CD4-positive, alpha-beta T cell (primary cell): ENCODE data around the gene ELOVL5. TPM values are rescaled to one million over a fixed set of nuclear protein-coding genes. Genes with fewer than 3 reads are reported as not detected.

Experiments
- ATAC-seq: fragments of 200-7000 bp; cut with Tn5 transposase; one replicate; pipeline ENCODE4 v1.10.0; 2022; ENCODE audit warnings: mild to moderate bottlenecking; ENCODE audit not compliant: poor library complexity
- CTCF ChIA-PET: fragments of 350-600 bp; sonication (Branson Sonifier 250); formaldehyde crosslinking; loops from one replicate; lab custom pipeline; 2021; ENCODE audit warnings: antibody characterized with exemption, inconsistent platforms; lab: Charles Lee
- POLR2A ChIA-PET: fragments of 350-600 bp; sonication (Branson Sonifier 250); formaldehyde crosslinking; loops from one replicate; lab custom pipeline; 2021; ENCODE audit warnings: antibody characterized with exemption, inconsistent platforms; lab: Charles Lee
- DNase-seq, 14 experiments: peaks; one replicate each; pipeline ENCODE4 v3.0.0-alpha.2; 2013 to 2020; ENCODE audit warnings: mixed read lengths in 2 of 14
- H3K27ac ChIP-seq, 2 donors: one replicate each; pipeline versions ENCODE4 v1.5.1 to v1.7.0; 2013; ENCODE audit warnings: low read length in 2 of 2, low read depth in 1 of 2, mild to moderate bottlenecking in 1 of 2
- H3K27me3 ChIP-seq, 2 experiments: 1 replicate in 1 of 2; 2 replicates in 1 of 2; pipeline versions ENCODE4 v1.6.1 to v1.7.0; 2013; ENCODE audit warnings: low read length in 2 of 2, control low read depth in 1 of 2, mild to moderate bottlenecking in 1 of 2, moderate library complexity in 1 of 2; ENCODE audit not compliant: insufficient read depth in 2 of 2, control insufficient read depth in 1 of 2
- H3K36me3 ChIP-seq: one replicate; pipeline ENCODE4 v1.6.1; 2013; ENCODE audit warnings: low read length, control low read depth; ENCODE audit not compliant: insufficient read depth
- H3K4me1 ChIP-seq: one replicate; pipeline ENCODE4 v1.6.1; 2013; ENCODE audit warnings: low read length, control low read depth; ENCODE audit not compliant: insufficient read depth
- H3K4me3 ChIP-seq: one replicate; pipeline ENCODE4 v1.5.1; 2013; ENCODE audit warnings: mild to moderate bottlenecking, low read length, moderate library complexity
- H3K9me3 ChIP-seq, 2 experiments: 1 replicate in 1 of 2; 2 replicates in 1 of 2; pipeline versions ENCODE4 v1.6.1 to v1.7.0; 2013; ENCODE audit warnings: low read length in 2 of 2, mild to moderate bottlenecking in 2 of 2, control low read depth in 1 of 2, moderate library complexity in 1 of 2; ENCODE audit not compliant: control insufficient read depth in 1 of 2, insufficient read depth in 1 of 2
- H3K27ac Mint-ChIP-seq: one replicate; pipeline ENCODE4 v1.8.0; 2020; ENCODE audit warnings: mixed read lengths
- H3K27me3 Mint-ChIP-seq: one replicate; pipeline ENCODE4 v1.8.0; 2021; ENCODE audit warnings: mixed read lengths
- H3K36me3 Mint-ChIP-seq: one replicate; pipeline ENCODE4 v1.8.0; 2021; ENCODE audit warnings: low read depth, mixed read lengths
- H3K4me1 Mint-ChIP-seq: one replicate; pipeline ENCODE4 v1.8.0; 2021; ENCODE audit warnings: low read depth, mixed read lengths
- H3K4me3 Mint-ChIP-seq: one replicate; pipeline ENCODE4 v1.8.0; 2020; ENCODE audit warnings: mild to moderate bottlenecking, mixed read lengths
- H3K9me3 Mint-ChIP-seq: one replicate; pipeline ENCODE4 v1.8.0; 2020; ENCODE audit warnings: mixed read lengths
- CTCF ChIP-seq: fragments of 200-600 bp; IDR thresholded peaks from one replicate; pipeline ENCODE4 v1.8.0; 2022; ENCODE audit warnings: antibody characterized with exemption, mild to moderate bottlenecking
- intact Hi-C, 2 experiments: fragments of 100-400 bp; cut with DNase I in 1 of 2; cut with micrococcal nuclease in 1 of 2; formaldehyde crosslinking; loops; one replicate each; pipeline versions ENCODE4 v1.15.1 to v1.9.0; 2023 to 2025; cut with DNase I, micrococcal nuclease
- total RNA-seq, 174 experiments: library from RNA in 2 of 174; stranded (reverse) in 2 of 174; gene quantifications; one replicate each; pipeline ENCODE4 v1.2.3 and lab custom pipeline; 2021 to 2026

ELOVL5 gene
- total RNA-seq, 2 experiments from 2014 or later, result 78.0 to 86.8 TPM

GRCh38 chr6:53366128-53366641, 17.4 kb upstream of the ELOVL5 start:
- ChIA-PET CTCF (no interaction called here), POLR2A (interaction anchor here (0.6 kb wide), 1 partner anchor 10 kb away, joined by 3 read pairs; no protein-coding TSS in a partner anchor)
- H3K27ac ChIP-seq, result no peak overlapping the region
- Mint-ChIP-seq H3K4me3 (no peak overlapping the region), H3K4me1 (peaks cover 22% of the 10 kb centered on the region), H3K9me3 (no peaks in the 10 kb centered on the region), H3K27me3 (no peaks in the 10 kb centered on the region), H3K36me3 (no peaks in the 10 kb centered on the region), H3K27ac (no peak overlapping the region)
- DNase-seq (no peak), ATAC-seq (no peak)
- TF ChIP-seq CTCF, result no peak
- peaks cover 23% of the 10 kb centered on the region for H3K4me1 ChIP-seq
- no peaks in the 10 kb centered on the region for H3K27me3 ChIP-seq
- intact Hi-C loops, result no loop called here
- H3K36me3 ChIP-seq, result no peaks in the 10 kb centered on the region
- peaks cover 0 to 8% of the 10 kb centered on the region in 2 experiments for H3K9me3 ChIP-seq
- H3K4me3 ChIP-seq, result no peak overlapping the region

GRCh38 chr6:53363341-53364079, 14.8 kb upstream of the ELOVL5 start:
- Mint-ChIP-seq H3K4me3 (no peak overlapping the region), H3K36me3 (no peaks in the 10 kb centered on the region), H3K9me3 (no peaks in the 10 kb centered on the region), H3K27me3 (no peaks in the 10 kb centered on the region), H3K4me1 (peaks cover 32% of the 10 kb centered on the region), H3K27ac (no peak overlapping the region)
- ChIA-PET CTCF (interaction anchor here (1.2 kb wide), 1 partner anchor 61 kb away, joined by 3 read pairs; no protein-coding TSS in a partner anchor), POLR2A (interaction anchor here (0.8 kb wide), 2 partner anchors 26 to 72 kb away, joined by 3 to 4 read pairs; no protein-coding TSS in a partner anchor)
- DNase-seq (no peak), ATAC-seq (no peak)
- intact Hi-C loops, result no loop called here
- H3K9me3 ChIP-seq, result peaks cover 0 to 8% of the 10 kb centered on the region in 2 experiments
- H3K36me3 ChIP-seq, result no peaks in the 10 kb centered on the region
- no peak overlapping the region for H3K27ac ChIP-seq
- no peak overlapping the region for H3K4me3 ChIP-seq
- no peak for TF ChIP-seq CTCF
- H3K27me3 ChIP-seq, result no peaks in the 10 kb centered on the region
- H3K4me1 ChIP-seq, result peaks cover 37% of the 10 kb centered on the region

- H3K9me3 ChIP-seq, result peaks cover 0 to 6% of the 10 kb centered on the region in 2 experiments
- Mint-ChIP-seq H3K27me3 (no peaks in the 10 kb centered on the region), H3K36me3 (no peaks in the 10 kb centered on the region), H3K9me3 (no peaks in the 10 kb centered on the region), H3K4me1 (peaks cover 41% of the 10 kb centered on the region), H3K27ac (peak overlapping the region; percentile 76), H3K4me3 (peak overlapping the region; percentile 85)
- no peak overlapping the region for H3K4me3 ChIP-seq
- no peaks in the 10 kb centered on the region for H3K27me3 ChIP-seq
- ChIA-PET CTCF (no interaction called here), POLR2A (interaction anchor here (0.7 to 2.9 kb wide), 5 partner anchors 14 to 59 kb away, joined by 3 to 61 read pairs (median 4); partner anchors contain the start of gene ELOVL5)
- ATAC-seq (peak; percentile 70), DNase-seq (peak; percentile 26 to 94 (median 66))
- intact Hi-C loops, result loop anchor here in 1 of 2 experiments (1.0 kb wide), 2 partner anchors 13 to 59 kb away; partner anchors contain the start of gene ELOVL5
- H3K36me3 ChIP-seq, result no peaks in the 10 kb centered on the region
- TF ChIP-seq CTCF, result no peak
- peak overlapping the region; percentile 79 to 93 for H3K27ac ChIP-seq
- peaks cover 43% of the 10 kb centered on the region for H3K4me1 ChIP-seq
These were observed 12.8 kb upstream of the ELOVL5 start for GRCh38 chr6:53361549-53362031.
